Mesenteric fat pad (tissue), 1 donor: Measurements from ENCODE around the gene CAMSAP2. TPM values are rescaled to one million over a fixed set of nuclear protein-coding genes. Genes with fewer than 3 reads are reported as not detected.

Source experiments
- DNase-seq: peaks from one replicate; pipeline ENCODE4 v3.0.0-alpha.2; 2020; ENCODE audit warnings: low spot score
- long read RNA-seq: library from polyadenylated mRNA; unstranded; transcript quantifications from one replicate; pipeline ENCODE4 v2.0.0, GENCODE V29; 2020
- total RNA-seq: library from RNA; stranded (reverse); fragmentation: NEBNext Ultra II Directional; extraction: Animal tissue kit (Norgen Biotek cat#: 25700); gene quantifications from one replicate; pipeline ENCODE4 v1.2.1, GENCODE V29; 2021
- donor health status: DM: yes; HTN: yes; CAD: no.

The CAMSAP2 gene, protein sequence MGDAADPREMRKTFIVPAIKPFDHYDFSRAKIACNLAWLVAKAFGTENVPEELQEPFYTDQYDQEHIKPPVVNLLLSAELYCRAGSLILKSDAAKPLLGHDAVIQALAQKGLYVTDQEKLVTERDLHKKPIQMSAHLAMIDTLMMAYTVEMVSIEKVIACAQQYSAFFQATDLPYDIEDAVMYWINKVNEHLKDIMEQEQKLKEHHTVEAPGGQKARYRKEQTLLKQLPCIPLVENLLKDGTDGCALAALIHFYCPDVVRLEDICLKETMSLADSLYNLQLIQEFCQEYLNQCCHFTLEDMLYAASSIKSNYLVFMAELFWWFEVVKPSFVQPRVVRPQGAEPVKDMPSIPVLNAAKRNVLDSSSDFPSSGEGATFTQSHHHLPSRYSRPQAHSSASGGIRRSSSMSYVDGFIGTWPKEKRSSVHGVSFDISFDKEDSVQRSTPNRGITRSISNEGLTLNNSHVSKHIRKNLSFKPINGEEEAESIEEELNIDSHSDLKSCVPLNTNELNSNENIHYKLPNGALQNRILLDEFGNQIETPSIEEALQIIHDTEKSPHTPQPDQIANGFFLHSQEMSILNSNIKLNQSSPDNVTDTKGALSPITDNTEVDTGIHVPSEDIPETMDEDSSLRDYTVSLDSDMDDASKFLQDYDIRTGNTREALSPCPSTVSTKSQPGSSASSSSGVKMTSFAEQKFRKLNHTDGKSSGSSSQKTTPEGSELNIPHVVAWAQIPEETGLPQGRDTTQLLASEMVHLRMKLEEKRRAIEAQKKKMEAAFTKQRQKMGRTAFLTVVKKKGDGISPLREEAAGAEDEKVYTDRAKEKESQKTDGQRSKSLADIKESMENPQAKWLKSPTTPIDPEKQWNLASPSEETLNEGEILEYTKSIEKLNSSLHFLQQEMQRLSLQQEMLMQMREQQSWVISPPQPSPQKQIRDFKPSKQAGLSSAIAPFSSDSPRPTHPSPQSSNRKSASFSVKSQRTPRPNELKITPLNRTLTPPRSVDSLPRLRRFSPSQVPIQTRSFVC (N-terminal part only)
- total RNA-seq: 36.4 TPM
- long read RNA-seq, partial matches to known transcripts: 8 of 16 reads
- long read RNA-seq, other reads (novel, unspliced or antisense): 8 of 16 reads

DNA sequence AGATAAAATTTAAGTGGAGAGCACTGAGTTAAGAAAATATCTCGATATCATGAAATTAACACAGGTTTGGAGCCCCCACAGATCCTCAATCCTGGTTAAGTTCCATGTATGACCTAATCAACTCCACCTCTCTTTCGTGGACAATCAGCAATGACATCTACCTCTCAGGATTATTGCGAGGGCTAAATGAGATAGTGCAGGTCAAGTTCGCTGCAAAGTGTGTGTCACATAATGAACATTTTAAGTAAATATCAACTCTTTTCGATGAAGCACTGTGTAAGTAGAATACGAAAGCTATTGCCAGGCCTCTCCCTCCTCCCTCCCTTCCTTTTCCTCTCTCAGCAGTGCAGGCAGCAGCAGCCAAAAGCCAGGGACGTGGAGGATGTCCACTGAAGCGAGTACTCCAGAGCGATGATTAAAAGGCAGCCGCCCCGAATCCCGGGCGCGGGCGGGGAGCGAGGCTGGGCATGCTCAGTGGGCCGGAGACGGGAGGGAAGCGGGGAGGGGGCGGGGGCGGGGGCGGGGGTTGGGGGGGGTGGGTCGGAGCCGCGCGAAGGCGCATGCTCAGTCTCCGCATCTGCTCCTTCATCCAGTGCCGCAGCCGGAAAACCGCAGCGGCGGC, at the start of gene CAMSAP2:
Gene CAMSAP2 (plus strand): TSS at position 567 of the 622 bp plus-strand sequence. CDS start 935 bp downstream, outside the sequence.
- peak; percentile 94 for DNase-seq

DNA sequence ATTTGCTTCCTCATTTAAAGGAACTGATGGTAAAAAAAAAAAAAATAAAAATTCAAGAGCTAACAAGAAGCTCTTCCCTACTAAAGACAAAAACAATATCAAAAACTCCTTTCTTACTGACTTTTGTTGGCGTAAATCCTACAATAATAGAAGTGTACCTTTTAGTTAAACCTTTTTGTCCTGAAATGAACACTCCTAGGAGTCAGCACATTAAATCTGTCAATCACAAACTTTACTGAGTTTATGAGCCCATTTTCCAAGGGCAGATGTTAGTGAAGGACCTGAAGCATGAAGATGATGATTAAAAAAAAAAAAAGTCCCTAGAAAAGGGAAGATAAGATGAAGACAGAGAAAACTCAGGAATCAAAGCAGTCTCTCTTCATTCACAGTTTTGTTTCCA, 46.4 kb upstream of the CAMSAP2 start:
- DNase-seq: no peak

DNA sequence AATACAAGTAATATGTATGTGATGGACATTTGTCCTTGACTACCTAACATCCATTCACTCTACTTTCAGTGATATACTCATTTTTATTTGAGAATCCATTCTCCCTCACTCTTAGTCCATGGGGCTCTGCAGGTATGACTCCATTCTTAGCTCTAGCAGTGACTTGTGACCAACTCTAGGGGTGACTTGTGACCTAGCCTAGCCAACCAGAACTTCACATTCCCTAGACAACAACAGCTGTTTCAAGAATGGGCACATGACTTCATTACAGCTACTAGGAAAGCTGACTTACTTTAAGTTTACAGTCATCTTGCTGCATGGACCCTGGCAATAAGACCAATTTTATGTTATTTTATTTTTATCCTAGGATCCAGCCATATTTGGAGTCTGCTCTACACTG, 45.4 kb upstream of the CAMSAP2 start:
- DNase-seq: no peak

- no peak for DNase-seq
Observed at GRCh38 chr1:200694738-200695137, 44.0 kb upstream of the CAMSAP2 start.

DNA sequence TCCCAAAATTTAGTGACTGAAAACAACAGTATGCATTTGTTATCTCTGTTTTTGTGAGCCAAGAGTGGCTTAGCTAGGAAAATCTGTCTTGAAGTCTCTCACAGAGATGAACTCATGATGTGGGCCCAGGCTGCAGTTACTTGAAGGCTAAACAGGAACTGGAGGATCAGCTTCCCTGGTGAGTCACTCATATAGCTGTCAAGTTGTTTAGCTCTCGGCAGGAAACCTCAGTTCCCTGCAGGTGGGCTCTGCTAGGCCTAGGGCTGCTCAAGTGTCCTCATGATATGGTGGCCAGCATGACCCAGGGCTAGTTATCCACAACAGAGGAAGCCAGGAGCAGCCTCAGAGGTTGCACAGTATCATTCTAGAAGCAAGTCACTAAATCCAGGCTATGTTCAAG, 38.8 kb upstream of the CAMSAP2 start:
- DNase-seq: no peak

DNA sequence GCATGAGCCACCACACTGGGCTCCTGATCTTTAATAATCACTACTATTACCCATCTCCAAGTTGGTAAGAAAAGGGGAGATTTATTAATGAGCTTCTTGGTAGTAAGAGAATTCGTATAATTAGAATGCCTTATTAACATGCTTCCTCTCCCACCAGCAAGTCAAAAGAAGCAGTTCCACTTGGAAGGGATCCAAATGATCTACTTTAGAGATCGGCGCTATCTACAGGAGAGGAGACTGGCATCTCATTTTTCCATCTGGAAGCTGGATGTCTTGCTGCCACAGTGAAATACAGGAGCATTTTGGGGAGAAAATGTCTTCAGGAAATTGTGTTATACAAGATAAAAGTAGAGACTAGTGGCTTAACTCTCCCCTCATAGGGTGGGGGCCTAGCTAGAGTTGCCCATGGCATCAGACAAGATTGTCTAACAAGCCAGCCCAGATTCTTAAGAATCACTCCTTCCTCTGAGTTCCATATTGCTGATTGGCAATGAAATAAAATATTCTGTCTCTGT, 33.6 kb upstream of the CAMSAP2 start:
- DNase-seq: no peak

DNA sequence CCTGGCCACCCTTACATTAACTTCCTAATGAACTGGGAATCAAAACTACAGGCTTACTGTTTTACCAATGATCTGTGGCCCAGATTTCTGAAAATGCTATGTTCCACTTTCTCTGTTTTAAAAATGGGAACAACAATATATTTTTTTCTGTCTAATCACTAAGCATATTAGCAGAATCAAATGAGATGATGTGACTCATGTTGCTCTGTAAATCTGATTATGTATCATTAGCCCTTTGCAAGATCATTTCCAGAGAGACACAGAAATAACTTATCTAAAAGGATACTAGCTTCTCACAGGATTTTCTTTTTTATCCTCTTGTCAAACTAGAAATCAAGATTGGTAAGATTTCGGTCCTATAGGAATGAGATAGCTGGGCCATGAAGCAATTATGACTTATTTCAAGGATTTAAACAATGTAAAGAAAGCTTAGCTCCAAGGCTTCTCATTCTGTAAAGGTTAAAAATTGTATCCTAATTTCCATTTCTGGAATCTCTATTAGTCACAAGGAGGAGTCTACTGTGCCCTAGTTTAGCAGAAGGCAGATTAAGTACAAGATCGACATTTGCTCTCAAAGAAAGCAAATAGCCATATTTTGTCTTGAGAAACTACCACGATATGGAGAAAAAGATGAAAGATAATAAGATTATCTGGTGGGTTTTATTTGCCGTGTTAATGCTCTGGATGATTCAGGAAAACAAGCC, 32.4 kb upstream of the CAMSAP2 start:
- DNase-seq: no peak

DNA sequence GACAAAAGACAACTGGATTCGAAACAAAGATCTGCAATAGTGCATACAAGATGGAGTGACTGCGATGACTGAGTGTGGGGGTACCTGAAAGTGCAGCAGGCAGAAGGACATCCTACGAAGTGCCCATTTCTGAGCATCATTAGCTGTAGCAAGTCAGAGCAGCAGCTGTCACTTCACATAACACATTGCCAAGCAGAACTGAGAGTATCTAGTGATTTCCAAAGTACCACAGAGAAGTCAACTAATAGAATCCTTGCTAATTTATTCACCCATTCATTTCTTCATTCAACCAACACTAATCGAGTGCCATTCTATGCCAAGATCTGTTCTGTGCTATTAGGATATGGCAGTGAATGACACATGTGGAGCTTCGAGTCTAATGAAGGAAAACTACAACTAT, 31.6 kb upstream of the CAMSAP2 start:
- DNase-seq: no peak

DNA sequence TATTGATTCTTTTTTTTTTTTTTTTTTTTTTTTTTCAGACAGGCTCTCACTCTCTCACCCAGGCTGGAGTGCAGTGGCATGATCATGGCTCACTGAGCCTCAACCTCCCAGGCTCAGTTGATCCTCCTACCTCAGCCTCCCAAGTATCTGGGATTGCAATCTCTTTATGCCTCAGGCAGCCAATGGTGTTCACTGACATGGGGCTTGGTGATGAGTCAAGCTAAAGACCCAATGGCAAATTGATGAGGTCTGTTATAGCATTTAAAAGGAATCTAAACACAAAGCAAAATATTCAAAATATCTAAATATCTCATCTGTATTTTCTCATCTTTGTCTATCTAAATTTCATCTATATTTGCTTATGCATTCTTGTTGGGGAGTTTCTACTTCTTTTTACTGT, 30.5 kb upstream of the CAMSAP2 start:
- DNase-seq: no peak

DNA sequence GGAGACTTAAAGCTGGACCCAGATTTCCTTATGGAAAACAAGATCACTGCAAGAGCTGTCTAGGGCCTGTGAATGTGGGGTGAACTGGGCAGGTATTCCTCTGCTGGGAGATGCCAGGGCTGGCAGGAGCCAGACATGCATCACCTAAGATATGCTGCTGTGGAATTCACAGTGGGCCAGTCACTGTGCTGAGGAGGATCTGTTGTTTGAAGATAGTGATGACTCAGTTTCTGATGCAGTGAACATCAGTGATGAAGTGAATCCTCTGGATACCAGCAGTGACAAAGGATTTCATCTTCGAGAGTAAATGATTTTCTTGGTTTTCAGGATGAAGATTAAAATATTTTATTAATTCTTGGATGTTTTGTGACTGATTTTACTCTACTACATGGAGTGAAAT, 29.9 kb upstream of the CAMSAP2 start:
- DNase-seq: no peak

DNA sequence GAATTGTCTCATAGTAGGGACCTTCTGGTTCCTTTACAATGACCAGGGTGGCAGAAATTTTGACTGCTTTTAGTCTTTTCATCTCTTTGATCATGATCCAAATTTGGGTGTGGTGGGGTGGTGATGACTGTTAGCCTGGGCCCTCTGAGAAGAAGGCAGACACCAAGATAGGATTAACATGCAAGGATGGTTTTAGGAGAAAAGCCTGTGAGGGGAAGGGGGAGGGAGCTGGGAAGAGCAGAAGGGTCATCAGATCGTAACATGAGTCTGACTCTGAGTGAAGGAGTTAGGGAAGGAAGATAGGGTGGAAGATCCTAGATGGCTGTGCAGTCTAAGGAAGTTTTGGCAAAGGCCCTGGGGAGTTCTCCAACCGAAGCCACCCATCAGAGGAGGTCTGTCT, 28.5 kb upstream of the CAMSAP2 start:
- DNase-seq: no peak

- no peak for DNase-seq
Observed at GRCh38 chr1:200714504-200715187, 24.0 kb upstream of the CAMSAP2 start.

- no peak for DNase-seq
Observed at GRCh38 chr1:200720199-200720598, 18.5 kb upstream of the CAMSAP2 start.

- DNase-seq: no peak
Observed at GRCh38 chr1:200724064-200724463, 14.6 kb upstream of the CAMSAP2 start.

DNA sequence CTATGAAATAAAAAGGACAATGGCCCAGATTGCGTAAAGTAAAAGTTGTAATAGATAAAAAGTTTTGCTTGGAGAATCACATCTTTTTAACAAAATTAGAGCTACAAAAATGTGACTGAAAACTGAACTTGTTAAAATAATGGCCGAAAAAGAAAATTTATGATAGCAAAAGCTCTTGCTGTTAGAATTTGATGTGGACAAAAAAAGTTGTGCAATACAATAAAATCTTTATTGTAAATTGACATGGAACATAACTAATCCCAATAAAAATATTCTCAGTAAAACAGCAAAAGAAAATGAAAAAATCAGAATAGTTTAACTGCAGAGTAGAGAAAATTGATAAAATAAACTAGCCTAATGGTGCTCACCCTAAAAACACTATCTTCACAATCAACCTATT, 11.4 kb upstream of the CAMSAP2 start:
- no peak for DNase-seq

- DNase-seq: no peak
Observed at GRCh38 chr1:200729863-200730262, 8.8 kb upstream of the CAMSAP2 start.

- no peak for DNase-seq
Observed at GRCh38 chr1:200731654-200732332, 6.9 kb upstream of the CAMSAP2 start.

DNA sequence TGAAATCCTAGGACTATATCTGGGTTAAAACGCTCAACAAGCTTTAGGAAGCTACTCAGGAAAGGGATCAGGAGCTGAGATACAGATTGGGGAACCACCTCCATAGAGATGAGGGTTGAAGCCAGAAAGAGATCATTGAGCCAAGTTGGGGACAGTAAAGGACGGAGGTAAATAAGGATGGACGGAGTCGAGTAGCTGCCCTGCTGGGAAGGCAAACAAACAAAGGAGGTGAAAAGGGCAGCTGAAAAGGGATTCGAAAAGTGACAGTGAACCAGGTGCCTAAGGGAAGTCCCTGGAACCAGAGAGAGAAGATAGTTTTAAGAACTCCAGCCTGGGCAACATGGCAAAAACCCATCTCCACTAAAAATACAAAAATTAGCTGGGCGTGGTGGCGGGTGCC, 6.3 kb upstream of the CAMSAP2 start:
- DNase-seq: no peak

GRCh38 chr1:200733907-200734306, 4.8 kb upstream of the CAMSAP2 start:
- DNase-seq: no peak
